ENCODE measurements around the gene TMPRSS2. TPM values are rescaled to one million over a fixed set of nuclear protein-coding genes. Genes with fewer than 3 reads are reported as not detected.

The TMPRSS2 gene
- total and polyA plus RNA-seq, 11 donors = 0.04 TPM; not detected in 10

DNA sequence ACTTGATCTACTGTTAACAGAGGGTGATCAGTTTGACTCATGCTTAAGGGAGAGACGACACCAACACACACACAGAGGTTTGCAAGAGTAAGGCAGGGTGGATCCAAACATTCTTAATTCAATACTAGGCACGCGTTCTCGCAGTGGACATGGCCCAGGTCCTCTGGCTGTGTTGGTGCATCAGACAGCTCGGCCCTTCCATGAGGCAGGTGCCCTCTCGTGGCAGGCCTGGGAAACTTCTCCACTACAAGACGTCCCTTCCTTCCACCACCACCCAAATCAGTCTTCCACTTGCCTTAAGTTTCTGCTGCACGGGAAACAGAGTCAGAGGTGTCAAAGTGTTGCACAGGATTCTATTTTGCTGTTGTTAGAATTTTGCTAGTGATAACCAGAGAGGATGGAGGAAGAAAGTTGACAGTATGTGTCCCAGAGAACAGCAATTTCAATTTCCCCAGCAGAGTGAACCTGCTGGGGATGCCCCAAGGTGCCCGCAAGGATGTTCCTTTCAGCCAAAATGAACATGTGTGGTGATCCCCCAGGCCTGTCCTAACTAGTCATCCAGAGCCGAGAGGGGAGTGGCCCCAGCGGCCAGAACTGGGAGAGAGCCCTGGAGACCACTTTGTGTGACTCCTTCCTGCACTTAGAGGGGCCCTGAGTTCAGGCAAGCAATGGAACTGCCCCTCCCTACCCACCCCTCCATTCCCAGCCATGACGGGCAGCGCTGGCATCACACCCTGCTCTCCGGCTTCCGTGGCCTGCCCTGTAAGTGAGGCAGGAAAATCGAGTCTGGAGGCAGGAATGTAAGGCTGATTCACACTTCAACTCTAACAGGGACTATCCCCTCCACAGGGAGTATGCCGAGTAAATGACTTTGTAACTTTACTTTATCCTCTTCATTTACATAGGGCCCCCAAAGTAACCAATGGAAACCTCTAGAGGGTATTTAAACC lies 47.1 kb downstream of the TMPRSS2 start:
- peaks cover 0 to 41% (median 26%) of the 10 kb centered on the region in 9 donors for H3K36me3 ChIP-seq
- DNase-seq (peak; percentile 56 to 83 (median 81)), ATAC-seq (peak in 3 of 4 donors; percentile 90 to 91 (median 90))
- peaks cover 0 to 2% (median 0%) of the 10 kb centered on the region in 12 donors for H3K4me1 ChIP-seq
- TF ChIP-seq, protein P1, sequence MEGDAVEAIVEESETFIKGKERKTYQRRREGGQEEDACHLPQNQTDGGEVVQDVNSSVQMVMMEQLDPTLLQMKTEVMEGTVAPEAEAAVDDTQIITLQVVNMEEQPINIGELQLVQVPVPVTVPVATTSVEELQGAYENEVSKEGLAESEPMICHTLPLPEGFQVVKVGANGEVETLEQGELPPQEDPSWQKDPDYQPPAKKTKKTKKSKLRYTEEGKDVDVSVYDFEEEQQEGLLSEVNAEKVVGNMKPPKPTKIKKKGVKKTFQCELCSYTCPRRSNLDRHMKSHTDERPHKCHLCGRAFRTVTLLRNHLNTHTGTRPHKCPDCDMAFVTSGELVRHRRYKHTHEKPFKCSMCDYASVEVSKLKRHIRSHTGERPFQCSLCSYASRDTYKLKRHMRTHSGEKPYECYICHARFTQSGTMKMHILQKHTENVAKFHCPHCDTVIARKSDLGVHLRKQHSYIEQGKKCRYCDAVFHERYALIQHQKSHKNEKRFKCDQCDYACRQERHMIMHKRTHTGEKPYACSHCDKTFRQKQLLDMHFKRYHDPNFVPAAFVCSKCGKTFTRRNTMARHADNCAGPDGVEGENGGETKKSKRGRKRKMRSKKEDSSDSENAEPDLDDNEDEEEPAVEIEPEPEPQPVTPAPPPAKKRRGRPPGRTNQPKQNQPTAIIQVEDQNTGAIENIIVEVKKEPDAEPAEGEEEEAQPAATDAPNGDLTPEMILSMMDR (IDR thresholded peaks at IDR 0.05) = peak; percentile 64 to 85 (median 78)
- no peak for TF ChIP-seq POLR2A (IDR thresholded peaks at IDR 0.05)
- peaks cover 0 to 2% (median 0%) of the 10 kb centered on the region in 9 donors for H3K27me3 ChIP-seq
- WGBS, 4 donors = 36 to 44% (median 37%) methylated on average over 11 to 17 of the region's 17 CpGs
- H3K4me3 ChIP-seq = no peak overlapping the region
- H3K27ac ChIP-seq = no peak overlapping the region
- intact Hi-C loops (cut with DNase I) = loop anchor here (1.0 to 10.0 kb wide), 8 partner anchors 178 to 340 kb away; no protein-coding TSS in a partner anchor
- H3K9me3 ChIP-seq = no peaks in the 10 kb centered on the region

DNA sequence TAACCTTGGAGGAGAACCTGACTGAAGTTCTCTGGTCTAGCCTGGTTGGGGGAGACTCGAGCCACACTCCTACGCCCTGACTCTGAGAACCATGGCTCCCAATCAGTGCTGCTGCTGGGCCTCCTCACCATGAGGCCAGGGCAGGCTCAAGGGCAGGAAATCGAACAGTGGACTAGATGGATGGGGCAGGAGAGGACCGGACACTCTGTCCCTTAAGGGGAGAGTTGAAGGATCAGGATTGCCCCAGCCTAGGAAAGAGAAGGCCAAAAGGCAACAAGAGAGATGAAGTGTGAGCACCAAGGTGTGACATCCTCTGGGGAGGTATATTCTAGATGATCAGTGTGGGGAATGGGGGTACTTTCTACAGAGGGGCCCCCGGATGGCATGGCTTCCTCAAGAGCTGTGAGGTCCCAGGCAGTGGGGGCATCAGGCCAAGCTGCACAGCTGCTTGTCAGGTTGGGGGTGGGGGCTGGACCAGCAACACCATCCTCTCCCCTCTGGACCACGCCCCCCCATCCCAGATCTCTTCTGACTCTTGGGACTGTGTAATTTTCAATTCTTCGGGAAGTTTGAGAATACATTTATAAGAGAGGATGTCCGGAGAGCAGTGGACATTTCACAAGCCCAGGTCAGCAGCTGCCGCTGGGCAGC lies 47.9 kb downstream of the TMPRSS2 start:
- Histone ChIP-seq H3K4me1 (peaks cover 0 to 2% (median 0%) of the 10 kb centered on the region in 12 donors), H3K27ac (no peak overlapping the region), H3K4me3 (no peak overlapping the region), H3K36me3 (peaks cover 0 to 49% (median 28%) of the 10 kb centered on the region in 9 donors), H3K27me3 (no peaks in the 10 kb centered on the region), H3K9me3 (no peaks in the 10 kb centered on the region)
- no peak for TF ChIP-seq POLR2A (IDR thresholded peaks at IDR 0.05)
- TF ChIP-seq, protein P1 (IDR thresholded peaks at IDR 0.05) = no peak
- WGBS, 4 donors = 75 to 89% (median 81%) methylated on average over 9 of the region's 9 CpGs
- intact Hi-C loops (cut with DNase I) = loop anchor here (1.0 to 10.0 kb wide), 8 partner anchors 177 to 339 kb away; no protein-coding TSS in a partner anchor
- no peak for DNase-seq
- ATAC-seq = peak in 2 of 4 donors; percentile 11 to 20

DNA sequence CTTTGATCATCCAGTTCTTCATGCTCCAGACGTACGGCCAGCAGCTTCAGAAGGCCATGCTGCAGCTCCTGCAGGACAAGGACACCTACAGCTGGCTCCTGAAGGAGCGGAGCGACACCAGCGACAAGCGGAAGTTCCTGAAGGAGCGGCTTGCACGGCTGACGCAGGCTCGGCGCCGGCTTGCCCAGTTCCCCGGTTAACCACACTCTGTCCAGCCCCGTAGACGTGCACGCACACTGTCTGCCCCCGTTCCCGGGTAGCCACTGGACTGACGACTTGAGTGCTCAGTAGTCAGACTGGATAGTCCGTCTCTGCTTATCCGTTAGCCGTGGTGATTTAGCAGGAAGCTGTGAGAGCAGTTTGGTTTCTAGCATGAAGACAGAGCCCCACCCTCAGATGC lies 49.4 kb downstream of the TMPRSS2 start:
- DNase-seq (no peak), ATAC-seq (peak in 1 of 4 donors; percentile 28)
- Histone ChIP-seq H3K4me1 (peaks cover 0 to 2% (median 0%) of the 10 kb centered on the region in 12 donors), H3K9me3 (no peaks in the 10 kb centered on the region), H3K36me3 (peaks cover 0 to 64% (median 41%) of the 10 kb centered on the region in 9 donors), H3K27me3 (no peaks in the 10 kb centered on the region), H3K4me3 (no peak overlapping the region), H3K27ac (no peak overlapping the region)
- intact Hi-C loops (cut with DNase I) = loop anchor here in 1 of 10 donors (10.0 kb wide), 1 partner anchor 334 kb away; no protein-coding TSS in a partner anchor
- WGBS, 4 donors = 91 to 94% (median 92%) methylated on average over 13 to 22 of the region's 22 CpGs
- no peak for TF ChIP-seq POLR2A (IDR thresholded peaks at IDR 0.05)
- TF ChIP-seq, protein P1 (IDR thresholded peaks at IDR 0.05) = no peak

Measured in heart left ventricle (tissue), 16 donors.